NCI-H1417 treated with DMSO at 0.1 percent for 48 hours (cell line): Measurements from ENCODE around the gene CEMIP2.

Source experiments
- DNase-seq: peaks from one replicate; lab custom pipeline; 2025; lab: John Stamatoyannopoulos, UW

Gene CEMIP2

GRCh38 chr9:71644819-71645362 is 123.4 kb downstream of the CEMIP2 start:
- no peak for DNase-seq

- no peak for DNase-seq
Measured at GRCh38 chr9:71643330-71643729, 125.0 kb downstream of the CEMIP2 start.

GRCh38 chr9:71642056-71642455 is 126.3 kb downstream of the CEMIP2 start:
- no peak for DNase-seq

GRCh38 chr9:71638627-71639026 is 129.7 kb downstream of the CEMIP2 start:
- DNase-seq, result no peak

GRCh38 chr9:71637926-71638325 is 130.4 kb downstream of the CEMIP2 start:
- no peak for DNase-seq

- DNase-seq, result no peak
Measured at GRCh38 chr9:71637375-71637774, 130.9 kb downstream of the CEMIP2 start.

- no peak for DNase-seq
Measured at GRCh38 chr9:71636143-71636839, 132.0 kb downstream of the CEMIP2 start.

- DNase-seq, result peak; percentile 9
Measured at GRCh38 chr9:71634752-71635151, 133.6 kb downstream of the CEMIP2 start.
